ENCODE measurements around the gene WDR36.

The WDR36 gene

DNA sequence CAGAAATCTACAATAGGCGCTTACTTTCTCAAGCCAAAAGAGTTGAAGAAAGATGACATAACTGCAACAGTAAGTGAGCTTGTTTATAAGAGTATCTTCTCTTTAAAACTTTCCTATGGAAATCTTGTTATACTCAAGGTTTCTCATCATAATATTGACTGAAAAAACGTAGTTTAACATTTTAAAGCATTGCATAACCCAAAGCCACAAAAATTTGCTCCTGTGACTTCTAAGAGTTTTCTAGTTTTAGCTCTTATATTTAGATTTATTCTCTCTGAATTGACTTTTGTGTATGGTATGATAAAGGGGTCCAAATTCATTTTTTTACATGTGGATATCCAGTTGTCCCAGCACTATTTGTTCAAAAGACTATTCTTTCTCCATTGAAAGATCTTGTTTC, 15.2 kb downstream of the WDR36 start:
- H3F3A ChIP-seq (ENCODE audit: control insufficient read depth, insufficient read depth) = no peaks in the 10 kb centered on the region
- no peaks in the 10 kb centered on the region for H3K27me3 ChIP-seq (ENCODE audit: control insufficient read depth, low read length)
- peaks cover 99% of the 10 kb centered on the region for H3K36me3 ChIP-seq (ENCODE audit: control insufficient read depth, low read length)
- H3K79me2 ChIP-seq (ENCODE audit: control insufficient read depth, low read length) = peaks cover 5% of the 10 kb centered on the region
- no peaks in the 10 kb centered on the region for H3K9me2 ChIP-seq (replicated peaks; ENCODE audit: control insufficient read depth, low read length)
- no peak overlapping the region for H3K4me2 ChIP-seq (ENCODE audit: low read length)
- H3K4me3 ChIP-seq (ENCODE audit: low read length) = no peak overlapping the region
- TF ChIP-seq EZH2phosphoT487 (IDR thresholded peaks at IDR 0.05; ENCODE audit: borderline replicate concordance, low read length) = no peak
- TF ChIP-seq, protein P1, sequence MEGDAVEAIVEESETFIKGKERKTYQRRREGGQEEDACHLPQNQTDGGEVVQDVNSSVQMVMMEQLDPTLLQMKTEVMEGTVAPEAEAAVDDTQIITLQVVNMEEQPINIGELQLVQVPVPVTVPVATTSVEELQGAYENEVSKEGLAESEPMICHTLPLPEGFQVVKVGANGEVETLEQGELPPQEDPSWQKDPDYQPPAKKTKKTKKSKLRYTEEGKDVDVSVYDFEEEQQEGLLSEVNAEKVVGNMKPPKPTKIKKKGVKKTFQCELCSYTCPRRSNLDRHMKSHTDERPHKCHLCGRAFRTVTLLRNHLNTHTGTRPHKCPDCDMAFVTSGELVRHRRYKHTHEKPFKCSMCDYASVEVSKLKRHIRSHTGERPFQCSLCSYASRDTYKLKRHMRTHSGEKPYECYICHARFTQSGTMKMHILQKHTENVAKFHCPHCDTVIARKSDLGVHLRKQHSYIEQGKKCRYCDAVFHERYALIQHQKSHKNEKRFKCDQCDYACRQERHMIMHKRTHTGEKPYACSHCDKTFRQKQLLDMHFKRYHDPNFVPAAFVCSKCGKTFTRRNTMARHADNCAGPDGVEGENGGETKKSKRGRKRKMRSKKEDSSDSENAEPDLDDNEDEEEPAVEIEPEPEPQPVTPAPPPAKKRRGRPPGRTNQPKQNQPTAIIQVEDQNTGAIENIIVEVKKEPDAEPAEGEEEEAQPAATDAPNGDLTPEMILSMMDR (IDR thresholded peaks at IDR 0.05; ENCODE audit: low read depth, low read length, poor library complexity, severe bottlenecking) = no peak
- no peaks in the 10 kb centered on the region for H4K20me1 ChIP-seq (ENCODE audit: control insufficient read depth, insufficient read depth, low read depth, low read length)
- no peak overlapping the region for H3K27ac ChIP-seq (ENCODE audit: low read depth, low read length)
- H3K4me1 ChIP-seq (ENCODE audit: control insufficient read depth, low read length) = no peaks in the 10 kb centered on the region
- H3K9me3 ChIP-seq (ENCODE audit: control insufficient read depth, insufficient read depth, low read length) = no peaks in the 10 kb centered on the region

DNA sequence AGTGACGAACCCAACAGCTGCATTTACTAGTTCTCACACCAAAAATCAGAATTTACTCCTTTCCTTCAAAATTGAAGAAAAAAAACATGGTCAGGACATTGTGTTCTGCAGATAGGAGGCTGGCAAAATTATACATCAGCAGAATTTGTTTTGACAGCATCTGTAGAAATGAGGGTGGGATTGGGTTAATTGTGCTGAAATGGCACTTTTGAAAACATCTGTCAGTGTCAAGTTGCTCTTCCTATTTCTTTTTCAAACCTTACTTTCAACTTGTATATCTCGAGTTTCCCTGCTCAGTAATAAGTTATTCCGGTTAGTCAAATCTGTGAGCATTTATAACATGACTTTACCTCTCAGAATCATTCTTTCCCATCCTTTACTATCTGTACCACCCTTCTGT, 19.8 kb downstream of the WDR36 start:
- no peaks in the 10 kb centered on the region for H4K20me1 ChIP-seq (ENCODE audit: control insufficient read depth, insufficient read depth, low read depth, low read length)
- H3K27ac ChIP-seq (ENCODE audit: low read depth, low read length) = no peak overlapping the region
- H3K4me2 ChIP-seq (ENCODE audit: low read length) = no peak overlapping the region
- TF ChIP-seq, protein P1 (IDR thresholded peaks at IDR 0.05; ENCODE audit: low read depth, low read length, poor library complexity, severe bottlenecking) = no peak
- no peak for TF ChIP-seq EZH2phosphoT487 (IDR thresholded peaks at IDR 0.05; ENCODE audit: borderline replicate concordance, low read length)
- no peaks in the 10 kb centered on the region for H3K27me3 ChIP-seq (ENCODE audit: control insufficient read depth, low read length)
- H3K36me3 ChIP-seq (ENCODE audit: control insufficient read depth, low read length) = peaks cover 95% of the 10 kb centered on the region
- no peaks in the 10 kb centered on the region for H3K9me2 ChIP-seq (replicated peaks; ENCODE audit: control insufficient read depth, low read length)
- H3K79me2 ChIP-seq (ENCODE audit: control insufficient read depth, low read length) = peaks cover 15% of the 10 kb centered on the region
- no peaks in the 10 kb centered on the region for H3F3A ChIP-seq (ENCODE audit: control insufficient read depth, insufficient read depth)
- H3K4me1 ChIP-seq (ENCODE audit: control insufficient read depth, low read length) = 0 out of 2 replicates have a peak, but pooled peaks cover 7% of the 10 kb centered on the region
- H3K4me3 ChIP-seq (ENCODE audit: low read length) = no peak overlapping the region
- H3K9me3 ChIP-seq (ENCODE audit: control insufficient read depth, insufficient read depth, low read length) = no peaks in the 10 kb centered on the region

DNA sequence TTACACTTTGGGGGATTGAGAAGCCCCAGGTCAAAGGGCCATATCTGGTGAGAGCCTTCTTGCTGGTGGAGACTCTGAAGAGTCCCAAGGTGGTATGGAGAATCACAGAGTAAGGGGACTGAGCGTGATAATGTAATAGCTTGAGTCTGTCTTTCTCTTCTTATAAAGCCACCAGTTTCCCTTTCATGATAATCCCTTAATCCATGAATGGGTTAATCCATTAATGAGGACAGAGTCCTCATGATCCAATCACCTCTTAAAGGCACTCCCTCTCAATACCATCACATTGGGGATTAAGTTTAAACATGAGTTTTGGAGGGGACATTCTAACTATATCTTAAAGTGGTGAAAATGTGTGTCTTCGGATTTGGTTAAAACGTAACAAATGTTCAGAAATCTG, 21.5 kb downstream of the WDR36 start:
- Histone ChIP-seq H3K4me3 (ENCODE audit: low read length) (no peak overlapping the region), H3K9me3 (ENCODE audit: control insufficient read depth, insufficient read depth, low read length) (no peaks in the 10 kb centered on the region), H3F3A (ENCODE audit: control insufficient read depth, insufficient read depth) (no peaks in the 10 kb centered on the region), H3K79me2 (ENCODE audit: control insufficient read depth, low read length) (peaks cover 19% of the 10 kb centered on the region), H3K4me1 (ENCODE audit: control insufficient read depth, low read length) (0 out of 2 replicates have a peak, but pooled peaks cover 7% of the 10 kb centered on the region), H3K36me3 (ENCODE audit: control insufficient read depth, low read length) (peaks cover 94% of the 10 kb centered on the region), H4K20me1 (ENCODE audit: control insufficient read depth, insufficient read depth, low read depth, low read length) (no peaks in the 10 kb centered on the region), H3K27me3 (ENCODE audit: control insufficient read depth, low read length) (no peaks in the 10 kb centered on the region), H3K9me2 (replicated peaks; ENCODE audit: control insufficient read depth, low read length) (no peaks in the 10 kb centered on the region), H3K4me2 (ENCODE audit: low read length) (no peak overlapping the region), H3K27ac (ENCODE audit: low read depth, low read length) (no peak overlapping the region)
- TF ChIP-seq EZH2phosphoT487 (IDR thresholded peaks at IDR 0.05; ENCODE audit: borderline replicate concordance, low read length) = no peak
- TF ChIP-seq, protein P1 (IDR thresholded peaks at IDR 0.05; ENCODE audit: low read depth, low read length, poor library complexity, severe bottlenecking) = no peak
